Mucosa of stomach (tissue), 1 donor: ENCODE results near the gene ASL.
A peak's percentile ranks its signal among the peaks of the same experiment; 100 is the strongest.
"Not testable (repeated sequence)": the region's sequence is repeated elsewhere in the genome, so short reads cannot be mapped to it uniquely, and the experiment has no call there.

ENCODE experiments used
- H3K27me3 ChIP-seq: one replicate; pipeline ENCODE4 v1.7.0; 2013; ENCODE audit warnings: mild to moderate bottlenecking, low read length; ENCODE audit not compliant: control insufficient read depth, insufficient read depth
- H3K36me3 ChIP-seq: one replicate; pipeline ENCODE4 v1.7.0; 2013; ENCODE audit warnings: low read length; ENCODE audit not compliant: control insufficient read depth, insufficient read depth
- H3K4me1 ChIP-seq: one replicate; pipeline ENCODE4 v1.7.0; 2013; ENCODE audit warnings: mild to moderate bottlenecking, low read length; ENCODE audit not compliant: control insufficient read depth, insufficient read depth
- H3K4me3 ChIP-seq: one replicate; pipeline ENCODE4 v1.7.0; 2013; ENCODE audit warnings: low read length
- H3K9ac ChIP-seq: one replicate; pipeline ENCODE4 v1.7.0; 2013; ENCODE audit warnings: mild to moderate bottlenecking, low read length, moderate library complexity
- H3K9me3 ChIP-seq: one replicate; pipeline ENCODE4 v1.7.0; 2013; ENCODE audit warnings: mild to moderate bottlenecking, low read length, moderate library complexity; ENCODE audit not compliant: control insufficient read depth
- donor health status: Pancreatic carcinoma.

Gene ASL

DNA sequence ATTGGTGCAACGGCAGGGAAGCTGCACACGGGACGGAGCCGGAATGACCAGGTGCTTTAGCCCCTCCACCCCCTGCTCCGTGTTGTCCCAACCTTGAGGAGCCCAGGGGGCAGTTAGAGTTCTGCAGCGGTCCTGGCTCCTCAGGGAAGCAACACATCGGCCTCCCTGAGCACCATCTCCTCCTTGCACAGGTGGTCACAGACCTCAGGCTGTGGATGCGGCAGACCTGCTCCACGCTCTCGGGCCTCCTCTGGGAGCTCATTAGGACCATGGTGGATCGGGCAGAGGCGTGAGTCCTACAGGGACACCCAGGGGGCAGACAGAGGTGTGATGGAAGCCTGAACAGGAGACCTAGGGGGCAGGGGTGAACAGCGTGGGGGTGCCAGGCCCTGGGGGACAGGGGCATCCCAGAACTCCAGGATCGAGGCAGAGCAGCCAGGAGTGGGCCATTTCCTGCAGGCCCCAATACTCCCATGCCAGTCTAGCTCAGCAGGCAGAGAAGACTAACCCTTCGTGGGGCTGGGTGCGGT is 7.3 kb downstream of the ASL start:
- H3K4me1 ChIP-seq, result peaks cover 2% of the 10 kb centered on the region
- H3K4me3 ChIP-seq, result no peak overlapping the region
- no peak overlapping the region for H3K9ac ChIP-seq
- H3K27me3 ChIP-seq, result no peaks in the 10 kb centered on the region
- peaks cover 6% of the 10 kb centered on the region for H3K36me3 ChIP-seq
- no peaks in the 10 kb centered on the region for H3K9me3 ChIP-seq

DNA sequence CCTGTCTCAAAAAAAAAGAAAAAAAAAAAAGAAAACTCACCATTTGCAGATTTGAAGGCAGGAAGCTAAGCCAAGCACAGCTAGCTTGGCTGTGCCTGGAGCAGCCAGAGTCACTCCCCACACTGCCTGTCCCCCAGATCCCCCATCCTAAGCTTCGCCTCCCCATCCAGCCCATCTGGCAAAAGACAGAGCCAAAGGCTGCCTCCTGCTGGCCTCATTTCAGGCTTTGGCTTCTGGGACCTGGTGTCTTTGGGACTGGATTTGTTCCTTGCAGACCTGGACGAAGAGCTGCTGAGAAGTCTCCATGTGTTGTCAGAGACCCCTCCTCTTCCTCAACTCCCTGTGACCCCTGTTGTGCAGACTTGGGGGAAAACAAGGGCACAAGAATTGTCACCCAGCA is 8.1 kb downstream of the ASL start:
- H3K9ac ChIP-seq, result no peak overlapping the region
- H3K4me1 ChIP-seq, result no peaks in the 10 kb centered on the region
- no peaks in the 10 kb centered on the region for H3K9me3 ChIP-seq
- peaks cover 6% of the 10 kb centered on the region for H3K36me3 ChIP-seq
- no peaks in the 10 kb centered on the region for H3K27me3 ChIP-seq
- H3K4me3 ChIP-seq, result no peak overlapping the region

DNA sequence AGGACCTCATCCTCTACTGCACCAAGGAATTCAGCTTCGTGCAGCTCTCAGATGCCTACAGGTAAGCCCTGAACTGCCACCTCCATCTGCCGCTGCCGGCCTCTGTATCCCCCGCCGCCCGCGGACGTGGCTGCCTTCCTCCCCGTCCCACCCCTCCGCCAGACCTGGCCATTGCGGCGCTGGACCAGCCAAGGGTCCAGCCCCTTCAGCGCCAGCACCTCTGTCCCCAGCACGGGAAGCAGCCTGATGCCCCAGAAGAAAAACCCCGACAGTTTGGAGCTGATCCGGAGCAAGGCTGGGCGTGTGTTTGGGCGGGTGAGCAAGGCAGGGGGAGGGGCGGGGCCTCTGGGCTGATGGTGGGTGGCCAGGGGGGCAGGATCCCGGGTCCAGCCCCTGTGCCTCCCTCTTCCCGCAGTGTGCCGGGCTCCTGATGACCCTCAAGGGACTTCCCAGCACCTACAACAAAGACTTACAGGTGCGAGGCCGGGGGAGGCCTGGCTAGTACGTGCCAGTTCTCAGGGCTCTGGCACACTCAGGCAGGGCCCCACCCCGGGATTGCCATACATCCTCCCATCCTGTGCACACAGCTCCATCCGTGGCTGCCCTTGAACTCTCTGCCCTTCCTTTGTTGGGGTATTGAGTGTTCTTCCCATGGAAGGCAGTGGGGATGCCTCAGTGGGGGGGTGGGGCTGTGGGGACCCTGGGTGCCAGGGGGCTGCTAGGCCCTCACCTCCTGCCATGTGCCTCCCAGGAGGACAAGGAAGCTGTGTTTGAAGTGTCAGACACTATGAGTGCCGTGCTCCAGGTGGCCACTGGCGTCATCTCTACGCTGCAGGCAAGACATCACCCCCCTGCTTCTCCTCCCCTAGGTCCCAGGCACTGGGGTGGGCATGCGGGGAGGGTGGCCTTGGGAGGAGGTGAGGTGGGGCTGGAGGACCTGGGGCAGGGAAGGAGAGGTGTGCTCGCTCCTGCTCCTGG is 13.5 kb downstream of the ASL start:
- Histone ChIP-seq H3K9ac (no peak overlapping the region), H3K27me3 (no peaks in the 10 kb centered on the region), H3K9me3 (no peaks in the 10 kb centered on the region), H3K4me1 (no peaks in the 10 kb centered on the region), H3K36me3 (peaks cover 6% of the 10 kb centered on the region), H3K4me3 (no peak overlapping the region)

DNA sequence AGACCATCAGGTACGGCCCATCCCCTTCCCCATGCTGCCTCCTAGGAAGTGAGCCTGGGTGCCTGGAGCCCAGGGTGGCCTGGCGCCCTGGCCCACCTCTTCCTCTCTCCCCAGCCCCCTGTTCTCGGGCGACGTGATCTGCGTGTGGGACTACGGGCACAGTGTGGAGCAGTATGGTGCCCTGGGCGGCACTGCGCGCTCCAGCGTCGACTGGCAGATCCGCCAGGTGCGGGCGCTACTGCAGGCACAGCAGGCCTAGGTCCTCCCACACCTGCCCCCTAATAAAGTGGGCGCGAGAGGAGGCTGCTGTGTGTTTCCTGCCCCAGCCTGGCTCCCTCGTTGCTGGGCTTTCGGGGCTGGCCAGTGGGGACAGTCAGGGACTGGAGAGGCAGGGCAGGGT is 17.0 kb downstream of the ASL start:
- H3K9me3 ChIP-seq, result no peaks in the 10 kb centered on the region
- no peaks in the 10 kb centered on the region for H3K27me3 ChIP-seq
- no peaks in the 10 kb centered on the region for H3K36me3 ChIP-seq
- H3K9ac ChIP-seq, result no peak overlapping the region
- H3K4me3 ChIP-seq, result no peak overlapping the region
- no peaks in the 10 kb centered on the region for H3K4me1 ChIP-seq

DNA sequence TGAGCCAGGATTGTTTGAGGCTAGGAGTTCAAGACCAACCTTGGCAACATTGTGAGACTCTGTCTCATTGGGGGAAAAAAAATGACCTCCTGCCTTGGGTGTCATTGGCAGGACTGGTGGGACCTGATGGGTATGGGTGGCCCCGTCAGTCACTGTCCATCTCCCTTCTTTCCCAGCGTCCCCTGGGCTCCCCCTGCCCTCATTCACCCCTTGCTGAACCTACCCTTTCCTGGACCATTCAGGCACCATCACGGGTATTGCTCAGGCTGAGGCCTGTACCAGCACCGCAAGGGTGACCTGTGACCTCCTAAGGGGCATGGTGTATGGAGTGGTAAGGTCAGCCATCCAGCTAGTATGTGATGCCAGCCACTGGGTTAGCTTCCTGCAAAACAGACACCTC is 19.4 kb downstream of the ASL start:
- Histone ChIP-seq H3K4me3 (no peak overlapping the region), H3K9ac (no peak overlapping the region), H3K9me3 (no peaks in the 10 kb centered on the region), H3K27me3 (no peaks in the 10 kb centered on the region), H3K36me3 (no peaks in the 10 kb centered on the region), H3K4me1 (peaks cover 6% of the 10 kb centered on the region)

DNA sequence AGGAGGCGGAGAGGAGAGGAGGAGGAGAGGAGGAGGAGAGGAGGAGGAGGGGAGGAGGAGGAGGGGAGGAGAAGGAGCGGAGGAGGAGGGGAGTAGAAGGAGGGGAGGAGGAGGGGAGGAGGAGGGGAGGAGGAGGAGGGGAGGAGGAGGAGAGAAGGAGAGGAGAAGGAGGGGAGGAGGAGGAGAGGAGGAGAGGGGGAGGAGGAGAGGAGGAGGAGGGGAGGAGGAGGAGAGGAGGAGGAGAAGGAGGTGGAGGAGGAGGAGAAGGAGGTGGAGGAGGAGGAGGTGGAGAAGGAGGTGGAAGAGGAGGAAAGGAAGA is 23.6 kb downstream of the ASL start:
- Histone ChIP-seq H3K9me3 (no peaks in the 10 kb centered on the region), H3K4me1 (peaks cover 8% of the 10 kb centered on the region), H3K27me3 (no peaks in the 10 kb centered on the region), H3K9ac (peak overlapping the region; percentile 77), H3K36me3 (no peaks in the 10 kb centered on the region), H3K4me3 (no peak overlapping the region)

DNA sequence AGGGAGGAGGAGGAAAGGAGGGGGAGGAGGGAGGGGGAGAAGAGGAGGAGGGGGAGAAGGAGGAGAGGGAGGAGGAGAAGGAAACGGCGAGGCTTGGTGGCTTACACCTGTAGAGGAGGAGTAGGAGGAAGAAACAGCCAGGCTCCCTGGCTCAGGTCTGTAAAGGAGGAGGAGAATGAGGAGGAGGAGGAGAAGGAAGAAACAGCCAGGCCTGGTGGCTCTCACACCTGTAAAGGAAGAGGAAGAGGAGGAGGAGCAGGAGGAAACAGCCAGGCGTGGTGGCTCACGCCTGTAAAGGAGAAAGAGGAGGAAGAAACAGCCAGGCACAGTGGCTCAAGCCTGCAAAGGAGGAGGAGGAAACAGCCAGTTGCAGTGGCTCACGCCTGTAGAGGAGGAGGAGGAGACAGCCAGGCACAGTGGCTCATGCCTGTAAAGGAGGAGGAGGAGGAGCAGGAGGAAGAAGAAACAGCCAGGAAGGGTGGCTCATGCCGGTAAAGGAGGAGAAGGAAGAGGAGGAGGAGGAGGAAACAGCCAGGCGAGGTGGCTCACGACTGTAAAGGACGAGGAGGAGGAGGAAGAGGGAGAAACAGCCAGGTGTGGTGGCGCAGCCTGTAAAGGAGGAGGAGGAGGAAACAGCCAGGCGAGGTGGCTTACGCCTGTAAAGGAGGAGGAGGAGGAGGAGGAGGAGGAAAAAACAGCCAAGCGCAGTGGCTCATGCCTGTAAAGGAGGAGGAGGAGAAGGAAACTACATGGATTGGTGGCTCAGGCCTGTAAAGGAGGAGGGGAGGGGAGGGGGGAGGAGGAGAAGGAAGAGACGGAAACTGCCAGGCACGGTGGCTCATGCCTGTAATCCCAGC is 24.2 kb downstream of the ASL start:
- no peaks in the 10 kb centered on the region for H3K9me3 ChIP-seq
- peak overlapping the region; percentile 77 for H3K9ac ChIP-seq
- H3K27me3 ChIP-seq, result no peaks in the 10 kb centered on the region
- peak overlapping the region; percentile 43 for H3K4me3 ChIP-seq
- H3K4me1 ChIP-seq, result peaks cover 8% of the 10 kb centered on the region
- no peaks in the 10 kb centered on the region for H3K36me3 ChIP-seq

DNA sequence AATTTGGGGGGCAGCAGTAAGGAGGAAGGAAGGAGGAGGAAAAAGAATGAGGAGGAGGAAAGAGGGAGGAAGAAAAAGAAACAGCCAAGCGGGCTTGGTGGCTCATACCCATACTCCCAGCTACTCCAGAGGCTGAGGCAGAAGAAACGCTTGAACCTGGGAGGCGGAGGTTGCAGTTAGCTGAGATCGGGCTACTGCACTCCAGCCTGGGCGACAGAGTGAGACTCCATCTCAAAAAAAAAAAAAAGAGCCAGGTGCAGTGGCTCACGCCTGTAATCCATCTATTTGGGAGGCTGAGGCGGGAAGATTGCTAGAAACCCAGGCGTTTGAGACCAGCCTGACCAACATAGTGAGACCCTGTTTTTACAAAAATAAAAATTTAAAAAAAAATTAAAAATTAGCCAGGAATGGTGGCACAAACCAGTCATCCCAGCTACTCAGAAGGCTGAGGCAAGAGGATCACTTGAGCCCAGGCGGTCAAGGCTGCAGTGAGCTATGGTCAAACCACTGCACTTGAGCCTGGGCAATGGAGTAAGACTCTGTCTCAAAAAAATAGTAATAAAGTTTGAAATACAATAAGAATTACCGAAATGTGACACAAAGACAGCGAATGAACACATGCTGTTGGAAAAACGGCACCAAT is 24.9 kb downstream of the ASL start:
- H3K27me3 ChIP-seq, result no peaks in the 10 kb centered on the region
- H3K9ac ChIP-seq, result peak overlapping the region; percentile 77
- peak overlapping the region; percentile 43 for H3K4me3 ChIP-seq
- H3K36me3 ChIP-seq, result no peaks in the 10 kb centered on the region
- H3K9me3 ChIP-seq, result no peaks in the 10 kb centered on the region
- H3K4me1 ChIP-seq, result peaks cover 8% of the 10 kb centered on the region

DNA sequence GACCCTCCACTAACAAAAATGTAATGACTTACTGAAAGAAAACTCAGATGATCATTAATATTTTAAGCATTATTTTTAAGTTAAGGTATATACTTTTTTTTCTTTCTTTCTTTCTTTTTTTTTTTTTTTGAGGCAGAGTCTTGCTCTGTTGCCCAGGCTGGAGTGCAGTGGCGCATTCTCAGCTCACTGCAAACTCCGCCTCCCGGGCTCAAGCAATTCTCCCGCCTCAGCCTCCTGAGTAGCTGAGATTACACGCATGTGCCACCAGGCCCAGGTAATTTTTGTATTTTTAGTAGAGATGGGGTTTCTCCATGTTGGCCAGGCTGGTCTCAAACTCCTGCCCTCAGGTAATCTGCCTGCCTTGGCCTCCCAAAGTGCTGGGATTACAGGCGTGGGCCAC is 26.5 kb downstream of the ASL start:
- H3K4me1 ChIP-seq, H3K27me3 ChIP-seq, H3K9me3 ChIP-seq, H3K9ac ChIP-seq, H3K36me3 ChIP-seq, H3K4me3 ChIP-seq: not testable (repeated sequence)

DNA sequence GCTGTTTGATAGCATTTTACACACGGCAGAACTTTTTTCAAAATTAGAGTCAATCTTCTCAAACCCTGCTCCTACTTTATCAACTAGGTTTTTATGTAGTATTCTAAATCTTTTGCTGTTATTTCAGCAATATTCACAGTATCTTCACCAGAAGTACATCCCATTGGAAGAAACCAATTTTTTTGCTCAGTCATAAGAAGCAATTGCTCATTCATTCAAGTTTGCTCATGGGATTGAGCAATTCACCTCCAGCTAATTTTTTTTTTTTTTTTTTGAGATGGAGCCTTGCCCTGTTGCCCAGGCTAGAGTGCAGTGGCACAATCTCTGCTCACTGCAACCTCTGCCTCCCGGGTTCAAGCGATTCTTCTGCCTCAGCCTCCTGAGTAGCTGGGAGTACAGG is 28.4 kb downstream of the ASL start:
- H3K27me3 ChIP-seq, H3K9me3 ChIP-seq, H3K4me1 ChIP-seq, H3K36me3 ChIP-seq, H3K9ac ChIP-seq, H3K4me3 ChIP-seq: not testable (repeated sequence)

DNA sequence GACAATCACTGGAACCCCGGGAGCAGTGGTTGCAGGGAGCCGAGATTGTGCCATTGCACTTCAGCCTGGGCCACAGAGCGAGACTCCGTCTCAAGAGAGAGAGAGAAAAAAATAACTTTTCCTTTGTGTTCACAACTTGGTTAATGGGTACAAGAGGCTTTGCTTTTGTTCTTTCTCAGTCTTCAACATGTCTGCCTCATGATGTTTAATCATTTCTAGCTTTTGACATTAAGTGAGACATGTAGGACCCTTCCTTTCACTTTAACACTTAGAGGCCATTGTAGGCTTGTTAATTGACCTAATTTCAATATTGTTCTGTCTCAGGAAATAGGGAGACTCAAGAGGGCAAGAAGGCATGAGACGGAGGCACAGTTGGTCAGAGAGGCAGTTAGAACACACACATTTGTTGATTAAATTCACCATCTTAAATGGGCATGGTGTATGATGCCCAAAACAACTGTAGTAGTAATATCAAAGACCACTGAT is 29.7 kb downstream of the ASL start:
- H3K4me3 ChIP-seq, result no peak overlapping the region
- no peak overlapping the region for H3K9ac ChIP-seq
- no peaks in the 10 kb centered on the region for H3K36me3 ChIP-seq
- H3K9me3 ChIP-seq, result no peaks in the 10 kb centered on the region
- H3K27me3 ChIP-seq, result no peaks in the 10 kb centered on the region
- H3K4me1 ChIP-seq, result peaks cover 3% of the 10 kb centered on the region

DNA sequence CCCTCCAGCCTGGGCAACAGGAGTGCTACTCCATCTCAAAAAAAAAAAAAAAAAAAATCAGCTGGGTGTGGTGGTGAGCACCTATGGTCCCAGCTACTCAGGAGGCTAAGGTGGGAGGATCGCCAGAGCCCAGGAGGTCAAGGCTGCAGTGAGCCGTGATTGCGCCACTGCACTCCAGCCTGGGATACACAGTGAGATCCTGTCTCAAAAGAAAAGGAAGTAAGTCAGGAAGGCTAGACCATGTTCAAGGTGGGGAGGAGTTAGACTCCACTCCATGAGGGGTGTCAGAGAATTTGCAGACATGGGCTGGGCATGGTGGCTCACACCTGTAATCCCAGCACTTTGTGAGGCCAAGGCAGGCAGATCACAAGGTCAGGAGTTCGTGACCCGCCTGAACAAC is 32.8 kb downstream of the ASL start:
- H3K9ac ChIP-seq, H3K9me3 ChIP-seq, H3K4me1 ChIP-seq, H3K27me3 ChIP-seq, H3K4me3 ChIP-seq, H3K36me3 ChIP-seq: not testable (repeated sequence)
